Fibroblast of skin of right biceps (primary cell): ENCODE data around the gene MYL11.
"Not testable (repeated sequence)": the region's sequence is repeated elsewhere in the genome, so short reads cannot be mapped to it uniquely, and the experiment has no call there.

Source experiments
- DNase-seq: peaks from one replicate; pipeline ENCODE4 v3.0.0-alpha.2; 2013

MYL11 gene

DNA sequence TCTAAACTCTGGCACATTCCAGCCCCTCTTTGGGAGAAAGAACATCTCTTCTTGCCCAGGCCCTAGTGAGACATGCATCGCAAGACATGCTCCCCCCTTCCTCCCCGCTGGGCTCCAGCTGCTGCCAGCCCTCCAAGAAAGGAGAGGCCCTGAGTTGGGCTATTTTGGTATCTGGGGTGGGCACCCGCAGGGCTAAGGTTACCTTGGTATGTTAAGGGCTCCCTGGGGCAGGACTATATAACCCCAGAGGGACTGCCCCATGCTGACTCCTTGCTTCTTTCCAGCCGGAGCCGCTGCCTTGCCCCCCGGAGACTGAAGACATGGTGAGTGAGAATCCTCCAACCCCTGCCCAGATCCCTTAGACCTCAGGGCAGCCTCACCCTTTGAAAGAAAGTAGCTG, at the start of gene MYL11:
TSS of gene MYL11 (plus strand) at position 265 of the 400 bp plus-strand sequence. CDS start at position 321, 56 bp downstream.
- no peak for DNase-seq

GRCh38 chr16:30334473-30334989, 40.1 kb upstream of the MYL11 start:
- DNase-seq, result peak; percentile 82

- peak; percentile 80 for DNase-seq
Measured at GRCh38 chr16:30335028-30335597, 39.5 kb upstream of the MYL11 start.

DNA sequence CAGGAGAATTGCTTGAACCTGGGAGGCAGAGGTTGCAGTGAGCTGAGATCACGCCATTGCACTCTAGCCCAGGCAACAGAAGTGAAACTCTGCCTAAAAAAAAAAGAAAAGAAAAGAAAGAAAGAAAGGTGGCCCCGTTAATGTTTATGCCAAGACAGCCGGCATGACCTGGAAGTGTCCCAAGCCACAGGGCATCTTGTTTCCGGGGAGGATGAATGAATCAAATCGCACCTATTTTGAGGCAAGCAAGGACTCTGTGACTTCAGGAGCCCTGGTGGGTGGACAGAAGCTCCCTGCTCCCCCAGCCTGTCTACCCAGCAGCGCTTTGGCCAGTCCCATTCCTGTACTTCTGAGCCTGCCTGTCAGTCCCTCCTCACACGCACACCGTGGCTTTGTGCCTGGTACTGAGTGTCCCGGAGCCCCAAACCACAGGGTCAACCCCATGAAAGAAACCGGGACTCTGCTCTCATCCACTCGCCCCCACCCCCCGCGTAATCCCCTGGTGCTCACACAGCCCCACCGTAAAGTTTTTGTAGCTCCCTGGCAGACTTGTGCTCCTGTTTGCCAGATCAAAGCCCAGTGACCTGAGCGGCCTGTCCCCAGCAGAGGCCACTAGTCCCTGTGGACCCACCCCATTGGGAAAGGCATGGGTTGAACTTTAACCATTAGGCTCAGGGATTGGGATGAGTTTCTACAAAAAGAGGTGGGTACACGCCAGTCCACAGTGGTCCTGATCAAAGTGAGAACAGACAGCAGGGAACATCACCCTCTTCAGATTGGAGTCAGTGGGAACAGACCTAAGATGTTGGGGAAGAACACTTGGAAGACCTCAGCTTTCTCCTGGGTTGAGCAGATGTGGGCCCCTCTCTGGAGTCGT, 38.8 kb upstream of the MYL11 start:
- DNase-seq, result peak; percentile 12

GRCh38 chr16:30337964-30338357, 36.6 kb upstream of the MYL11 start:
- DNase-seq, result not testable (repeated sequence)

DNA sequence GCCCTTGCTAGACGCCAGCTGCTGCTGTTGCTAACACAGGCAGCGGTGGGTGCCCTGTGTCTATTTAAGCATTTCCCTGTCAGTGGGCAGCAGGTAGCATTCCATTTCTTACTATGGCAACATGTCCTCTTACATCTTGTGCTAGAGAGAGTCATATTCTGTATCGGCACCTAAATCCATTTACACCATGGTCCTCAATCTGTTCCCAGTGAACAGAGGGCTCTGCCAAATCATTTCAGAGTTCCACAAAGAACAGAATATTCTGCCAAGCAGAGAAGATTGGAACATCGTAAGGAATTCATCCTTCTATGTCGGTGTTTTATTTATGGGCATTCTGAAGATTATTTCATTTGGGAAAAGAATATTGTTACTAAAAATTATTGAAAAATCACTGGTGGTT, 35.9 kb upstream of the MYL11 start:
- DNase-seq, result not testable (repeated sequence)

DNA sequence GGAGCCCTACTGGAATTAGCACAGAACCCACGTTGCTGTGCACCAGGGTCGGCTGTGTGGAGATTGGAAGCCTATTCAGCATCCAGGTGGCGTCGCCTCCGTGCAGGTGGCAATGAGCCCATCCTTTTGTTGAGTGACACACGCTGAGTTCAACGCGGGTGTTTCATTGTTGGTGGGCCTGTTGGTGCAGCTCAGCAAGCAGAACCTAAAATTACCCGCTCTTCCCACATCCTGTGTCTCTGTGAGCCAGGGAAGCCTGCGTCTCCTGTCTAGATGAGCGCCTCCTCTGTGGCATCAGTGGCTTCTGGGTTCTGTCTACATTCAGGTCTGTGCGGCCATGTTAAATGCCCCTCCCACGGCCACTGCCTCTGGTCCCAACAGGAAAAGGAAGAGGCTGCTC, 34.0 kb upstream of the MYL11 start:
- DNase-seq, result no peak

DNA sequence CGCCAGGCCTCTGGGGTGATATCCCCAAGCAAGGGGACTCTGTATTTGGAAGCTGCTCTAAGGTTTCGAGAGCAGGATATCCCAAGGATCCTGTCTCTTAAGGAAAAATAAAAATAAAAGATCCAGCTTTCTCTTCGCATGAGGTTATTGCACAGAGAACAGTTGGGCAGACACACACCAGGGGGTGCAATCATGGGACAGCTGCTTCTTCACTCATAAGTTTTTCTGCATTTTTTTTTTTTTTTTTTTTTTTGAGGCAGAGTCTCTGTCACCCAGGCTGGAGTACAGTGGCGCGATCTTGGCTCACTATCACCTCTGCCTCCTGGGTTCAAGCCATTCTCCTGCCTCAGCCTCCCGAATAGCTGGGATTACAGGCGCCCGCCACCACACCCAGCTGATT, 32.6 kb upstream of the MYL11 start:
- not testable (repeated sequence) for DNase-seq

- no peak for DNase-seq
Measured at GRCh38 chr16:30342751-30343490, 31.7 kb upstream of the MYL11 start.

DNA sequence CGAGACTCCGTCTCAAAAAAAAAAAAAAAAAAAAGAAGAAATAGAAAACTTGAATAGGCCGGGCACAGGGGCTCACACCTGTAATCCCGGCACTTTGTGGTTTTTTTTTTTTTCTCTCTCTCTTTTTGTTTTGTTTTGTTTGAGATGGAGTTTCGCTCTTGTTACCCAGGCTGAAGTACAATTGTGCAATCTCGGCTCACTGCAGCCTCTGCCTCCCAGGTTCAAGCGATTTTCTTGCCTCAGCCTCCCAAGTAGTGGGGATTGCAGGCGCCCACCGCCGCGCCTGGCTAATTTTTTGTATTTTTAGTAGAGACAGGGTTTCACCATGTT, 31.1 kb upstream of the MYL11 start:
- not testable (repeated sequence) for DNase-seq

- no peak for DNase-seq
Measured at GRCh38 chr16:30346286-30346685, 28.3 kb upstream of the MYL11 start.

DNA sequence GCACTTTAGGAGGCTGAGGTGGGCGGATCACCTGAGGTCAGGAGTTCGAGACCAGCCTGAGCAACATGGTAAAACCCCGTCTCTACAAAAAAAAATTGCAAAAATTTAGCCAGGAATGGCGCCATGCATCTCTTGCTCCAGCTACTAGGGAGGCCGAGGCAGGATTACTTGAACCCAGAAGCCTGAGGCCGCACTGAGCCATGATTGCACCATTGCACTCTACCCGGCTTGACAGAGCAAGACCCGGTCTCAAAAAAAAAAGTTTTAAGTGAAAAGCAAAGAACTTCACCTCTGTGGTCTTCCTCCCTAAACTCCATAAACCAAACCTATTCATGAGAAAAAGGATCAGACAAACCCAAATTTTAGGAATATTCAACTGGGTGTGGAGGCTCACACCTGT, 26.5 kb upstream of the MYL11 start:
- no peak for DNase-seq

DNA sequence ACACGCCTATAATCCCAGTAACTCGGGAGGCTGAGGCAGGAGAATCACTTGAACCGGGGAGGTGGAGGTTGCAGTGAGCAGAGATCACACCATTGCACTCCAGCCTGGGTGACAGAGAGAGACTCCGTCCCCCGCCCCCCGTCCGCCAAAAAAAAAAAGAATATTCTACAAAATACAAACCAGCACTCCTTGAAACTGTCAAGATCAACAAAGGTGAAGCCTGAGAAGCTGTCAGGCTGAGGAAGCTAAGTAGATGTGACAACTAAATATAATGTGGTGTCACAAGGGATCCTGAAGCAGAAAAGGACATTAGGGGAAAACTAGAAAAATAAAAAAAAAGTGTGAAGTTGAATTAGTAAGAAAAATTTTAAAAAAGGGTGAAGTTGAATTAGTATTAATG, 25.7 kb upstream of the MYL11 start:
- no peak for DNase-seq

DNA sequence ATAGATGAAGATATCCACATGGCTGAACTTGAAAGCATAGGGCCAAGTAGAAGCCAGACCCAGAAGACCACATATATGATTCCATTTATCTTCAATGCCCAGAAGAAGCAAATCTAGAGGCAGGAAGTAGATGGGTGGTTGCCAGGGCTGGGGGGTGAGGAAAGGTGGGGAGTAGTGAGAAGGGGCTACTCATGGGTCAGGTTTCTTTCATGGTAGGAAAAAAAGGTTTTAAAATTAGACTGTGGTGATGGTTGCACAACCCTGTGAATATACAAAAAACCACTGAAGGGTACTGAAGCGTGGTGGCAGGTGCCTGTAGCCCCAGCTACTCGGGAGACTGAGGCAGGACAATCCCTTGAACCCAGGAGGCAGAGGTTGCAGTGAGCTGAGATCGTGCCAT, 24.9 kb upstream of the MYL11 start:
- no peak for DNase-seq

- DNase-seq, result no peak
Measured at GRCh38 chr16:30350134-30350871, 24.3 kb upstream of the MYL11 start.

DNA sequence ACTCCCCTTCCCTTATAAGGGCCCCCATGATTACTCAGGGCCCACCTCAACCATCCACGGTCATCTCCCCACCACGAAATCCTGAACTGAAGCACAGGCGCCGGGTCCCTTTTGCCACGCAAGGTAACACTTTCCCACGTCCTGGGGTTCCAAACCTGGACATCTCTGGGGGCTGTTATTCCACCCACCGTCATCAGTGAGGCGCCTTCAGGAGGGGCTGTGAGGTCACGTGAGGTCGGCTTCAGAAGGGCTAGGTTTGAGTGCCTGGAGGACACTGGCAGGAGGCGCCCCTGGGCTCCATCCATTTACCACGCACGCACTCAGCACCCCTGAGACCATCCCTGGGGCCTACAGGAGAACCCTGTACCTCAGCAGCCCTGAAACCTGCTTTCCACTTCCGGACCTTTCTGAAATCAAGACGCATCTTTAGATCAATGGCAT, 23.6 kb upstream of the MYL11 start:
- DNase-seq, result no peak

- peak; percentile 60 for DNase-seq
Measured at GRCh38 chr16:30351586-30352419, 22.8 kb upstream of the MYL11 start.

- no peak for DNase-seq
Measured at GRCh38 chr16:30352488-30353401, 21.9 kb upstream of the MYL11 start.

GRCh38 chr16:30353438-30354129, 21.0 kb upstream of the MYL11 start:
- no peak for DNase-seq
